ENCODE results near the gene SIRT2. TPM values are rescaled to one million over a fixed set of nuclear protein-coding genes. Genes with fewer than 3 reads are reported as not detected.

SIRT2 gene
- total and polyA plus RNA-seq, 2 of the 13 experiments (the other 11 are each of a cell fraction or from before 2014, with no cell fraction given): 22.3 to 26.1 TPM

GRCh38 chr19:38899447-38900201 is at the start of gene SIRT2, which contains the start of gene NFKBIB (continued):
- TF ChIP-seq GPBP1L1 (CRISPR knock-in tag; IDR thresholded peaks at IDR 0.05) (no peak), ZFX (CRISPR knock-in tag; IDR thresholded peaks at IDR 0.05; ENCODE audit: low read depth) (peak; percentile 85), ZFP91 (CRISPR knock-in tag; IDR thresholded peaks at IDR 0.05; ENCODE audit: borderline replicate concordance) (peak; percentile 80; the same call in 1 of the 2 replicates), ZBTB8A (CRISPR knock-in tag; IDR thresholded peaks at IDR 0.05; ENCODE audit: borderline replicate concordance, low read depth) (peak; percentile 82; the same call in 1 of the 2 replicates), ELF1 (CRISPR knock-in tag; IDR thresholded peaks at IDR 0.05) (peak; percentile 94), ZNF572 (CRISPR knock-in tag; IDR thresholded peaks at IDR 0.05) (no peak), KLF12 (CRISPR knock-in tag; IDR thresholded peaks at IDR 0.05; ENCODE audit: borderline replicate concordance) (peak; percentile 36; the same call in 1 of the 2 replicates), DNMT1 (CRISPR knock-in tag; IDR thresholded peaks at IDR 0.05) (no peak), NR2F6 (IDR thresholded peaks at IDR 0.05) (no peak), NR2F6 (CRISPR knock-in tag; IDR thresholded peaks at IDR 0.05) (no peak; the same call in 1 of the 2 replicates), ZNF839 (CRISPR knock-in tag; IDR thresholded peaks at IDR 0.05; ENCODE audit: borderline replicate concordance) (0 out of 2 replicates have a peak, but pooled peaks have one; percentile 29), ZNF619 (CRISPR knock-in tag; IDR thresholded peaks at IDR 0.05) (no peak), THRA (CRISPR knock-in tag; IDR thresholded peaks at IDR 0.05; ENCODE audit: borderline replicate concordance) (0 out of 2 replicates have a peak, but pooled peaks have one; percentile 32), FOXP1 (IDR thresholded peaks at IDR 0.05) (no peak), FOXP1 (CRISPR knock-in tag; IDR thresholded peaks at IDR 0.05) (0 out of 2 replicates have a peak, but pooled peaks have one; percentile 36), KLF11 (CRISPR knock-in tag; IDR thresholded peaks at IDR 0.05) (peak; percentile 87; the same call in 1 of the 2 replicates), CEBPG (CRISPR knock-in tag; IDR thresholded peaks at IDR 0.05) (peak; percentile 81), SMYD3 (CRISPR knock-in tag; IDR thresholded peaks at IDR 0.05) (no peak), ZNF18 (CRISPR knock-in tag; IDR thresholded peaks at IDR 0.05; ENCODE audit: insufficient replicate concordance) (no peak), HIC2 (CRISPR knock-in tag; IDR thresholded peaks at IDR 0.05; ENCODE audit: low read depth) (no peak), ZNF556 (CRISPR knock-in tag; IDR thresholded peaks at IDR 0.05; ENCODE audit: borderline replicate concordance) (peak; percentile 68; the same call in 1 of the 2 replicates), ZNF605 (CRISPR knock-in tag; IDR thresholded peaks at IDR 0.05) (peak; percentile 92), HNRNPH1 (optimal IDR thresholded peaks at IDR 0.05; ENCODE audit: low read depth, low read length) (no peak)

All from HepG2 (cell line).